ENCODE results near the gene RAD52.

The RAD52 gene

DNA sequence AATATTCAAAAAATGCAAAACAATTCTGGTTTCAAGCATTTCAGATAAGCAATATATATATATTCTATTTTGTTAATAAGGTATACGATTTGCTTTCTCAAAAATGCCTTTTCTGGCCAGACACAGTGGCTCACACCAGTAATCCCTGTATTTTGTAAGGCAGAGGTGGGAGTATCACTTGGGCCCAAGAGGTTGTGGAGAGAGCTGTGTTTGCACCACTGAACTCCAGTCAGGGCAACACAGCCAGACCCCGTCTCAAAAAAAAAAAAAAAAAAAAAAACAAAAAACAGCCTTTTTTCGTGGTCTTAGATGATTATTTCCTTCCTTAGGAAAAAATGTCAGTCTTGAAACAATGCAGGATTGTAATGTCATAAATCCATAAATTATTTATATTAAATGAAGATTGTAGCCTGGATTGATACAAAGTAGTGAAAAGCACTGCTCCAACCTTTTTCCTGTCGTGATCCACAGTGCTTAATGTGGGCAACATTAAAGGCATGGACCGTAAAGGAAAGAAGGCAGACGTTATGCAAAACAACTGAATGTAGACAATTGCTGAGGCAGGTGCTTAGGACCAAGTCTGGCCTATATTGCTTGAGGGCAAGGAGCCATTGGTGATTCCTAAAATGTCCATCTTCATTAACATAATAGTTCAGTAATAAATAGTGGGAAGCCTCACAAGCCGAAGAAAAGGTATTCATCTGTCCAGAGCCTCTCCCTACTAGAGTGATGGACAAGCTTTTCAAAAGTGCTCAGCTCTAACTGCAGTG is 36.8 kb downstream of the RAD52 start:
- no peak for DNase-seq

DNA sequence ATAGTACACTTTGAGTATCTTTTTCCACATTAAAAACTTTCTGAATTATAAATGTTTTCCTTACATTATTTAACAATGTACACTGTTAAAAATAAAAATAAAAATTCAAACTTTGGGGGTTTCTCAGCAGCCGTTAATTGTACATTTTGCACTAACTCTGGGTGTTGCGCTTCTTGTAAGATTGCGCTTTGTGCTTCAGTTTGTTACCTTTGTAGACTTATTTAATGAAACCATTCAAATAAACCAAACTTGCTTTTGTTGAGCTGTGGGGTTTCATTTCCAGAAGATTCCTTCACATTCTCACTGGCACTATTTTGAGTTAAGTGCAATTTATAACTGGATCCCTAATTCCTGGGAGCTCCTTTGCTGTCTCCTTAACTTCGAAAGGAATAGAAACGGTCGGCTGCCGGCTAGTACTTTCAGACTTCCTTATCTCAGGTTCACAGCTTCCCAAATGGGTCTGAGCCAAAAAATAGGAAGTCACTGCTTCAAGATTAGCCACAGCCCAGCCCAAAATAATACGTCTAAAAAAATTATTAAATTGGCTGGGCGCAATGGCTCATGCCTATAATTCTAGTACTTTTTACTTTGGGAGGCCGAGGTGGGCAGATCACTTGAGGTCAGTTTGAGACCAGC is 38.2 kb downstream of the RAD52 start:
- no peak for DNase-seq

DNA sequence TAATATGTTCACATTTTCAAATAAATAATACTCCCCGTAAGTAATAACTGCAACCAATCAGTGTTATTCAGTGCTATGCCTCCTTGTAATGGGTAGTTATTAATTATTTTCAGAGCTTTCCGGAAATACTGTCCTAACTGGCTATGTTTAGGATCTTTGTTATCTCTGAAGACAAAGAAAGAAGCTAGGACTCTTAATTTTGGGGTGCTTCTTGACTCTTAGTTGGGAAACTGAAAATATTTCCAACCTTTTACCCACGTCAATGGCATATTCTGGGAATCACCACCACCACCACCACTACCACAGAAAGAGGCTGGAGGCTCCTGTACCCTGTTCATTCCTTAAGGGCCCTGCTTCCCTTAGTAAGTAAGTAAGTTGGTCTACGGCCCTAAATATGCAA is 39.1 kb downstream of the RAD52 start:
- DNase-seq = no peak

DNA sequence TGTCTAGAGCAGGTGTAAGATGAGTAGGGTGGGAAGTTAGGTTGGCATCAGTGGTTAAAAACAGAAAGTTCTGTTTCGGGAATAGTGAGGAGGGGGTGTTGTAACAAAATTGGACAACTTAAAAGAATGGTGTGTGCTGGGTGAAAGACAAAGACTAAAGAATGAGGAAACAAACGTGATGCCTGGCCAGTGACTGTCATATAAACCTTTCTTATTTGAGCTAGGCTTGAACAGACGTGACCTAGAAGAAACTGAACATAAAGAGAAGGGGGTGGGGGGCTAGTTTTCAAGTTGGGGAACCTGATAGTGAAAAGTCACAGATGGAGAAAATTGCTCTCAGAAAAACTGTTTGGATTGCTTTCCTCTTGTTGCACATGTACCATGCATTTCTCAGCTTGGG is 39.6 kb downstream of the RAD52 start:
- DNase-seq = no peak

DNA sequence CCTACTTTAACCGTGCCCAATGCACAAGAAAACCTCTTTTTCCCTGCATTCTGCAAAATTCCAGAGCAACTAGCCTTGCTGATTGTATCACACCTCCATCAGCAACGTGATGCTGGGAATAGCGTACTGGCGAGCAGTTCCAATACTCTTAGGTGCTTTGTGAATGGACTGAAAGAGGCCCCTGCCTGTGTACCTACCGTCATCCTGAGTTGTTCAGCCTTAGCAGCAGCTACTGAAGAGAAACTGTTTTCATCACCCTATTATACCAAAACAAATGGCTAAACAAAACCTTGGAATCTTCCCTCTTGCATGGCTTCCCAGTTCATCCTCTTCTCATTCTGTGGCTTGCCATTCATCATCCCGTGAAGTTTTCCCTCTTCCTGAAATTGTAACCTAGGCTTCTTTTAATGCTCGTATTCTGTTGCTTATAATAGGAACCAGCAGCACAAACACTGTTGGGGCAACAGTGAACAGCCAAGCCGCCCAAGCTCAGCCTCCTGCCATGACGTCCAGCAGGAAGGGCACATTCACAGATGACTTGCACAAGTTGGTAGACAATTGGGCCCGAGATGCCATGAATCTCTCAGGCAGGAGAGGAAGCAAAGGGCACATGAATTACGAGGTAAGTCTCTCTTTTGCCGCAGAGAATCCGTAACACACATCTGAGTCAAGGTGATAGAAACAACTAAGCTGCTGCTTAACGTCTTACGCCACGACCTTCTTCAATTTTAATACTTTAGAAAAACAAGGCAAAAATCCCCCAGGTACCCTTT is 41.9 kb downstream of the RAD52 start:
- DNase-seq = no peak

DNA sequence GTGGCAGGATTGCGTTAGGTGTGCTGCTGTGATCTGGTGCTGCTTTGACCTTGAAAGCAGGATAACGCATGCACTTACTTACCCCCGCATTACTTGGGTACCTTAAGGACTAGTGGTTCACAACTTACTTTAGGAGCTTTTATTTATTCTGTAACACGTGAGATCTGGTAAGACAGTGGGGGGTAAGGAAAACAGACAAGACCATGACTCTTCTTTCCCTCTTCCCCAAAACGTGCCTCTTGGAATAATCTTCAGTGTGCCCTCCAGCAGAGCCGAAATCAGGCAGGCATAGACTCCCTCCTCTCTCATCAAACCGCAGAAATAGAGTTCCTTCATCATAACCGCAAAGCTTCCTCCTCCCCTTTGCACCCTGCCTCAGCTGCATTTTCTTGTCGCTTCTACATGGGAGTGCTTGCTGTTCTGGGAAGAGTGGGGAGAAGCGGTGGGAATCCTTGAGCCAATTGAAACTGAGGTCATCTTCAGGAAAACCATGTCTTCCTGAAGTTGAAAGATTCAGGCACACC is 43.4 kb downstream of the RAD52 start:
- no peak for DNase-seq

DNA sequence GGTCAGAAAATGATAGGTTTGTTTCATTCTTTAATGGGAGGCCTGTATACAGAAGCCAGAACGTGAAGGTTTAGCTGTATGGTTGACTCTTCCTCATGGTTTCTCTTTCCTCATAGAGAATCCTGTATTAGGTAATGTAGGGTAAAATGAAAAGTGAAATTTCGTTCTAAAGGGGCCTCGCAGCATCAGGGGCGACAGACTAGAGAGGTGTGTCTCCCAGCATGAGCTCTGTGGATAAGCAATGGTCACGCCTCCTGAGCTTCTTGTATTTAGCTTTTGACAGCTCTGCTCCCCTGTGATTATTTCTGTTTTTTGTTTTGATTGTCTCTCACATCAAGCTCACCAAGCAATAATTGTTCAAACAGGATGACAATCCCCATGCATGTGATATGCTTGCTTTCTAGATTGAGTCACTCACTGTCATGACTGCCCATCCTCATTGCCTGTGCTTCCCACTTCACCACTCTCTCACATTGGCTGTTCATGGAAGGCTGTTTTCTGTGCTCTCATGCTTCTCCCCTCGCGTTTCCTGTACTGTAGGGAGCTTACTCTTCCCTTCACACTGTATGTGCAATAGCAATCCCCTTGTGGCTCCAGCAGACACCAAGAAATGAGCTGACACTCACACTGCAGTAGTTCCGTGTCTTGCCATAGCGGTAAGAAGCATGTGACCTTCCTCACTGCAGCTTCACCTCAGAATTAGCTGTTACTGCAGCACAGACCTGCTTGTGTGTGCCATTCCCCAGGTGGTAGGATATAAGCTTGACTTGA is 44.0 kb downstream of the RAD52 start:
- no peak for DNase-seq

DNA sequence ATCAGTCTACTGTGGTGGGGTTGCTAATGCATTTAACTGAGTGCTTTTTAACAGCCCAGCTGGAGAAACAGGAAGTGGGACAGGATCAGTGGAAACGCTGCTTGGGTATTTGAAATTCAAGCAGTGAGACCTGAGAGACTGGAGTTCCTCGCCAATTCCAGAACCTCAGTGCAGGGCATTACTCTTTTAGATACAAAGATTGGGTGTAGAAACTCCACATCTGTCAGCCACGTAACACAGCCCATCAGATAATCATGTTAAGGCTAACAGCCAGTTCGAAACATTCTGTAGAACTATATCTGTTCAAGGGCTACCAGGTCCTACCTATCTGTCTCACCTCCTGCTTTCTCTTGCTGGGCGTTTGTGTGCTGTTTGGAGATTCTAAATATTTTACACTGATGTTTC is 45.5 kb downstream of the RAD52 start:
- no peak for DNase-seq

DNA sequence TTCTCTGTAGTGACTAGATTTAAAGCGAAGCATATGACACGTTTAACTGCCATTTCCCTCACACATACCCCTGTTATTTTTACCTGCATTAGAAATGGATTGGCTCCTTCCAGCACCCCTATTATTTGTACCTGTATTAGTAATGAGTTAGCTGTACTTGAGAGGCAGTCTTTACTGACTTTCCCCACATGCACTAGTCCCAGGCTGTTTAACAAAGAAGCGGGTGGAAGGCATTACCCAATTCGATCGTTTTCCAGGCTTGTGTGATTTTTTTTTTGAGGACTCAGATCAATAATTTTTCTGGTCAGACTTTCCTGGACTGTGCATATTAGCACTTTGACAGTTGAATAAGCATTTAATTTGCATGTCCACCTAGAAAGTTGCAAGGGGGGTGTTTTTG is 46.4 kb downstream of the RAD52 start:
- no peak for DNase-seq

DNA sequence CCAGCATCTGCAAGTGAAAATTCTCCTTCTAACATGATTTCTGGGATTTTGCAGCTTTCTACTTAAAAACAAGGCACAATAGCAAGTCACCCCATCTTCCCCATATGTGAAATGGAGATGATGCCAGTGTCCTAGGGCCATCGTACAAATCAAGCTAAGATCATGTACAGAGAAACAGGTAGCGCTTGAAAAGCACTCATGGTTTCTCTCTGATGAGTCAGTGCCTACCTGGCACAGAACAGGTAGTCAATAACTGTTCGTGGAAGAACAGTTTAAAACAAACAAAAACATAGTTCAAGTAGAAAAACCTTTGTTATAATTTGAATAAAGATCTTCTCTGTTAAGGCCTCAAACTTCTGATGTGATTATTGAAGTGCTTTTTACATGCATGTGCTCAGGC is 46.9 kb downstream of the RAD52 start:
- DNase-seq = no peak

DNA sequence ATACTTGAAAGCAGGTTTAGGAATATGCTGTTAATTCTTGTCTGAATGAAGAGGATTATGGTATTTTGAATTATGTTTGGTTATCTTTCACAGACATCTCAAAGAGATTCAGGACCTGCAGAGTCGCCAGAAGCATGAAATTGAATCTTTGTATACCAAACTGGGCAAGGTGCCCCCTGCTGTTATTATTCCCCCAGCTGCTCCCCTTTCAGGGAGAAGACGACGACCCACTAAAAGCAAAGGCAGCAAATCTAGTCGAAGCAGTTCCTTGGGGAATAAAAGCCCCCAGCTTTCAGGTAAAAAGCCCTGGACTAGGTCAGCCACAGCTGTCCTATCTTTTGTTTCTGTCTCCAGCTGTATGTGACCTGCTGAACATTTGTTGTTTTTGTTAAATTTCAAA is 52.1 kb downstream of the RAD52 start:
- no peak for DNase-seq

DNA sequence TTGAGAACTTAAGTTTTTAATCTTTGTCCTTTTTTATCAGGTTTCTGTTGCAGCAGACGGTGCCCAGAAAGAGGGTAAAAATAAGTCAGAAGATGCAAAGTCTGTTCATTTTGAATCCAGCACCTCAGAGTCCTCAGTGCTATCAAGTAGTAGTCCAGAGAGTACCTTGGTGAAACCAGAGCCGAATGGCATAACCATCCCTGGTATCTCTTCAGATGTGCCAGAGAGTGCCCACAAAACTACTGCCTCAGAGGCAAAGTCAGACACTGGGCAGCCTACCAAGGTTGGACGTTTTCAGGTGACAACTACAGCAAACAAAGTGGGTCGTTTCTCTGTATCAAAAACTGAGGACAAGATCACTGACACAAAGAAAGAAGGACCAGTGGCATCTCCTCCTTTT is 53.5 kb downstream of the RAD52 start:
- DNase-seq = no peak

DNA sequence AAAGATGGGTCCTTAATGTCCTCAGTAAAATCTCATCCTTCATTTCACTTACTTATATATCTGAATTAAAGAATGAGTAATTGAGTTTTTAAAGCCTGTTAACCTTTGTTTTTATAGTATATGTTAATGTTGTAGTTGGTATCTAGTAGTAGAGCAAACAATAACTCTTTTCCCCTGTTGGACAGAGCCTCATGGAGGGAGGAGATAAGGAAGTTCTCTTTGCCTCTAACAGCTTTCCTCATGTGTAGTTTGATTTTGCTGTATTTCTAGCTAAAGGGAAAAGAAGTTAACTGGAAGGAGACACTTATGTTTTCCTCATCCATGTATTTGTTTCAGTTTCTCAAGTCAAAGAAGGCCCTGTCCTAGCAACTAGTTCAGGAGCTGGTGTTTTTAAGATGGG is 55.3 kb downstream of the RAD52 start:
- no peak for DNase-seq

DNA sequence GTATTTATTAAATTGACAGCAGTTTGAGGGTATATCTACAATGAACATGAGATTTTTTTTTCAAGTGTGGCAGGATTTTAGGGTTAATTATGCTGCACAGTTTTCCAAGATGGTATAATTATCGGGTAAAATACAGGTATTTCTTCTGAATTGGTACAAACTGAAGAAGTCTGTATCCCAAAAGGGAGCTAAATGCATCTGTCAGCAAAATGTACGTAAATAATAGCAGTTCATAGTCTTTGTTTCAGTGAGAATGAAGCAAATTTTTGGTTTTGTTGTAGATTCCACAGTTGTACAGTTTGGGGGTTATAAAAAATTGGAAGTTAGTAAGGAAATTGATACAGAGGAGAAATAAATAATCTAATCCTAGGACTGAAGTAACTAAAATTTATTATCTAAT is 63.3 kb downstream of the RAD52 start:
- no peak for DNase-seq

DNA sequence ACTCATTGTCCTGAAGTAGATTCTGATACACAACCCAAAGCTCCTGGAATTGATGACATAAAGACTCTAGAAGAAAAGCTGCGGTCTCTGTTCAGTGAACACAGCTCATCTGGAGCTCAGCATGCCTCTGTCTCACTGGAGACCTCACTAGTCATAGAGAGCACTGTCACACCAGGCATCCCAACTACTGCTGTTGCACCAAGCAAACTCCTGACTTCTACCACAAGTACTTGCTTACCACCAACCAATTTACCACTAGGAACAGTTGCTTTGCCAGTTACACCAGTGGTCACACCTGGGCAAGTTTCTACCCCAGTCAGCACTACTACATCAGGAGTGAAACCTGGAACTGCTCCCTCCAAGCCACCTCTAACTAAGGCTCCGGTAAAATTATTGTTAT is 63.8 kb downstream of the RAD52 start:
- no peak for DNase-seq

DNA sequence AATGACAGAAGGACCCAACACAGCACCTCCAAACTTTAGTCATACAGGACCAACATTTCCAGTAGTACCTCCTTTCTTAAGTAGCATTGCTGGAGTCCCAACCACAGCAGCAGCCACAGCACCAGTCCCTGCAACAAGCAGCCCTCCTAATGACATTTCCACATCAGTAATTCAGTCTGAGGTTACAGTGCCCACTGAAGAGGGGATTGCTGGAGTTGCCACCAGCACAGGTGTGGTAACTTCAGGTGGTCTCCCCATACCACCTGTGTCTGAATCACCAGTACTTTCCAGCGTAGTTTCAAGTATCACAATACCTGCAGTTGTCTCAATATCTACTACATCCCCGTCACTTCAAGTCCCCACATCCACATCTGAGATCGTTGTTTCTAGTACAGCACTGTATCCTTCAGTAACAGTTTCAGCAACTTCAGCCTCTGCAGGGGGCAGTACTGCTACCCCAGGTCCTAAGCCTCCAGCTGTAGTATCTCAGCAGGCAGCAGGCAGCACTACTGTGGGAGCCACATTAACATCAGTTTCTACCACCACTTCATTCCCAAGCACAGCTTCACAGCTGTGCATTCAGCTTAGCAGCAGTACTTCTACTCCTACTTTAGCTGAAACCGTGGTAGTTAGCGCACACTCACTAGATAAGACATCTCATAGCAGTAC is 64.6 kb downstream of the RAD52 start:
- DNase-seq = no peak

DNA sequence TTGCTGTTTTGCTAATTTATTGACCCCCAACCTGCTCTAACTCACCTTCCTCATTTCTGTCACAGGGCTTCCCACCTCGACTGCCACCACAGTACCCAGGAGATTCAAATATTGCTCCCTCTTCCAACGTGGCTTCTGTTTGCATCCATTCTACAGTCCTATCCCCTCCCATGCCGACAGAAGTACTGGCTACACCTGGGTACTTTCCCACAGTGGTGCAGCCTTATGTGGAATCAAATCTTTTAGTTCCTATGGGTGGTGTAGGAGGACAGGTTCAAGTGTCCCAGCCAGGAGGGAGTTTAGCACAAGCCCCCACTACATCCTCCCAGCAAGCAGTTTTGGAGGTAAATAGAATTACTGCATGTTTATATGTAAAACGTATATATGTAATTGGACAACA is 68.8 kb downstream of the RAD52 start:
- no peak for DNase-seq

DNA sequence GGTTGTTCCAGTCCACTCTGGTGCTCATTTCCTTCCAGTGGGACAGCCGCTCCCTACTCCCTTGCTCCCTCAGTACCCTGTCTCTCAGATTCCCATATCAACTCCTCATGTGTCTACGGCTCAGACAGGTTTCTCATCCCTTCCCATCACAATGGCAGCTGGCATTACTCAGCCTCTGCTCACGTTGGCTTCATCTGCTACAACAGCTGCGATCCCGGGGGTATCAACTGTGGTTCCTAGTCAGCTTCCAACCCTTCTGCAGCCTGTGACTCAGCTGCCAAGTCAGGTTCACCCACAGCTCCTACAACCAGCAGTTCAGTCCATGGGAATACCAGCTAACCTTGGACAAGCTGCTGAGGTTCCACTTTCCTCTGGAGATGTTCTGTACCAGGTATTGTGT is 69.9 kb downstream of the RAD52 start:
- no peak for DNase-seq

DNA sequence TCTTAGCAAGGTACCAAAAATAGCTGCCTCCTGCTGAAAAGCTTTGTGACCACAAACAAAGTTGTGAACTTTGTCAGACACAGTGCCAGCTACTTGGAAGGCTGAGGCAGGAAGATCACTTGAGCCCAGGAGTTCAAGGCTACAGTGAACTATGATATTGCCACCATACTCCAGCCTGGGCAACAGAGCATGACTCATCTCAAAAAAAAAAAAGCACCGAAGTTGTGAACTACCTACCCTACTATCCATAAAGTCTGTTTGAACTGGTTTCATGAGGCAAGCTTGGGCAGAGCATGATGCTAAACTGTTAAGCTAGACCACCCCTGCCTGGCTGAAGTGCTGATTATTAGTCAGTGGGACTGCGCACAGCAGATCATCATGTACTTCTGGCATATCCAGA is 75.5 kb downstream of the RAD52 start:
- no peak for DNase-seq

DNA sequence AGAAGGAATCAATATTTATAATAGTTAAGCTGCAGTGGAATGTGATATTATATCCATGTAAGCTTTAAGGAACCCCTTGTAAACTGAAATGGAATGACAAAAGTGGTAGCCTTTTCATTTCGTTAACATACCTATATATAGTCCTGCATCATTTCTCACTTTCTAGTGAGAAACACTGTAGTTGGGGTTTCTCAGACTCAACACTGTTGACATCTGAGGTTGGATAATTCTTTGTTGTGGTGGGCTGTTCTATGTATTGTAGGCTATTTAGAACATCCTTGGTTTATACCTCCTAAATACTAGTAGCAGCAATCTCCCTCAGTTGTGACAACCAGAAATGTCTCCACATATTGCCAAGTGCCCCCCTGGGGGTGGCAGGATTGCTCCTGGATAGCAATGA is 79.1 kb downstream of the RAD52 start:
- no peak for DNase-seq

DNA sequence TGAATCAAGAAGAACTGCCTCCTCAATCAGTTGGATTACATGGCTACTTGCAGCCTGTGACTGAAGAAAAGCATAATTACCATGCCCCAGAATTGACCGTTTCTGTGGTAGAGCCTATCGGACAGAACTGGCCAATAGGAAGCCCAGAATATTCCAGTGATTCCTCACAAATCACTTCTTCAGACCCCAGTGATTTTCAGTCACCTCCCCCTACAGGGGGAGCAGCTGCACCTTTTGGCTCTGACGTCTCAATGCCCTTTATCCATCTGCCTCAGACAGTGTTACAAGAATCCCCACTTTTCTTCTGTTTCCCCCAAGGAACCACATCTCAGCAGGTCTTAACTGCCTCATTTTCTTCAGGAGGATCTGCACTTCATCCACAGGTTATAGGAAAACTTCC is 80.8 kb downstream of the RAD52 start:
- no peak for DNase-seq

DNA sequence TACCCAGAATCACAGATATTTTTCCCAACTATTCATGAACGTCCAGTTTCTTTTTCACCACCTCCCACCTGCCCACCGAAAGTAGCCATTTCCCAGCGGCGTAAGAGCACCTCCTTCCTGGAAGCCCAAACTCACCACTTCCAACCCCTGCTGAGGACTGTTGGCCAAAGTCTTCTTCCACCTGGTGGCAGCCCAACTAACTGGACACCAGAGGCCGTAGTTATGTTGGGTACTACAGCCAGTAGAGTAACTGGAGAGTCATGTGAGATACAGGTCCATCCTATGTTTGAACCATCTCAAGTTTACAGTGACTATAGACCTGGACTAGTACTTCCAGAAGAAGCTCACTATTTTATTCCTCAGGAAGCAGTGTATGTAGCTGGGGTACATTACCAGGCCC is 81.6 kb downstream of the RAD52 start:
- DNase-seq = no peak

DNA sequence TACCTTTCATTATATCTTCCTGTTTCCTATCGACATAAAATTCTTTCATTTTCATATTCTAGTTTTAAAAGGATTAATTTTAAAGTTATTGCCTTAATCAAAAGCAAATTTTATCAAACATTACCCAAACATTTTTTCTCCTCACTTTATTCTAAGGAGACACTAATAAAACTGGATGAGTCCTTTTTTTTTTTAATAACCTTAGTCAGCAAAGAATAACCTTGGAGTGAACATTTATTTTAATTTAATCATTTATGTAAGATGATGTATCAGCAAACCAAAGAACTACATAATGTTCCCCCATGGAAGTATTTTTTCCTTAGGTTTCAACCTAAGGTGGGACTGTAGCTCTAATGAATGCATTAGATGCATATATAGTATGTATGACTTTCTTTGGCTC is 83.9 kb downstream of the RAD52 start:
- DNase-seq = no peak

Data from stimulated activated CD4-positive, alpha-beta T cell treated with anti-CD3 and anti-CD28 coated beads, Interleukin-12 subunit alpha, Interleukin-12 subunit beta, amount 100 ng/mL, for 4 hours (primary cell).